ENCODE results near the gene UNCX. TPM values are rescaled to one million over a fixed set of nuclear protein-coding genes. Genes with fewer than 3 reads are reported as not detected.

Gene UNCX
- total and polyA plus RNA-seq, 2 experiments from 2014 or later = not detected

DNA sequence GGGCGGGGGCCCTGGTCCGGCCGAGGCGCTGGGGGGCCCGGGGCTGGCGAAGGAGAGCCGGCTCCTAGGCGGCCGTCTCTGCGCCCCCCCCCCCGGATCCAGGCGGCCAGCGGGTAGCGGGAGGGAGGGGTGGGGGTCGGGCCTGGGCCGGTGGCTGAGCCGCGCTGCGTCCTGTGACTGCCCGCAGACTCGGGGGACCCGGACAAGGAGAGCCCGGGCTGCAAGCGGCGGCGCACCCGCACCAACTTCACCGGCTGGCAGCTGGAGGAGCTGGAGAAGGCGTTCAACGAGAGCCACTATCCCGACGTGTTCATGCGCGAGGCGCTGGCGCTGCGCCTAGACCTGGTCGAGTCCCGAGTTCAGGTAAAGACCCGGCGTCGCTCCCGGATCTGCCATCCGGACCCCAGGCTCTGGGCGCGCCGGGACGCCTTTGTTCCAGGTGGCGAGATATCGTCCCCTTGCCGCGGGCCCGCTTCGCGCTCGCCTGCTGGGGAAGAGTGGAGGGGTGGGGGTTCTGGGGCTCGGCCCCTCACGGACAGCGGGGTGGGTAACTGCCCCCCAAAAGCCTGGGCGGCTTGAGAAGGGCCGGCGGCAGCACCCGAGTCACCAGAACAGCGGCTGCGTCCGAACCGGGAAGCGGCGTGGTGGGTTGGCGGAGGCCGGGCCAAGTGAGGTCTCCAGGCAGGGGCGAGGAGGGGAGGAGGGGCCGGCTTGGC lies 819 bp downstream of the UNCX start (continued):
- TF ChIP-seq, protein P1, sequence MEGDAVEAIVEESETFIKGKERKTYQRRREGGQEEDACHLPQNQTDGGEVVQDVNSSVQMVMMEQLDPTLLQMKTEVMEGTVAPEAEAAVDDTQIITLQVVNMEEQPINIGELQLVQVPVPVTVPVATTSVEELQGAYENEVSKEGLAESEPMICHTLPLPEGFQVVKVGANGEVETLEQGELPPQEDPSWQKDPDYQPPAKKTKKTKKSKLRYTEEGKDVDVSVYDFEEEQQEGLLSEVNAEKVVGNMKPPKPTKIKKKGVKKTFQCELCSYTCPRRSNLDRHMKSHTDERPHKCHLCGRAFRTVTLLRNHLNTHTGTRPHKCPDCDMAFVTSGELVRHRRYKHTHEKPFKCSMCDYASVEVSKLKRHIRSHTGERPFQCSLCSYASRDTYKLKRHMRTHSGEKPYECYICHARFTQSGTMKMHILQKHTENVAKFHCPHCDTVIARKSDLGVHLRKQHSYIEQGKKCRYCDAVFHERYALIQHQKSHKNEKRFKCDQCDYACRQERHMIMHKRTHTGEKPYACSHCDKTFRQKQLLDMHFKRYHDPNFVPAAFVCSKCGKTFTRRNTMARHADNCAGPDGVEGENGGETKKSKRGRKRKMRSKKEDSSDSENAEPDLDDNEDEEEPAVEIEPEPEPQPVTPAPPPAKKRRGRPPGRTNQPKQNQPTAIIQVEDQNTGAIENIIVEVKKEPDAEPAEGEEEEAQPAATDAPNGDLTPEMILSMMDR (conservative IDR thresholded peaks at IDR 0.05; ENCODE audit: low read depth in 2 of 2) = no peak
- no peak for TF ChIP-seq STAT1 (IDR thresholded peaks at IDR 0.05; ENCODE audit: unreplicated experiment)
- TF ChIP-seq ZNF114 (CRISPR knock-in tag; IDR thresholded peaks at IDR 0.05) = no peak
- TF ChIP-seq, protein P2, sequence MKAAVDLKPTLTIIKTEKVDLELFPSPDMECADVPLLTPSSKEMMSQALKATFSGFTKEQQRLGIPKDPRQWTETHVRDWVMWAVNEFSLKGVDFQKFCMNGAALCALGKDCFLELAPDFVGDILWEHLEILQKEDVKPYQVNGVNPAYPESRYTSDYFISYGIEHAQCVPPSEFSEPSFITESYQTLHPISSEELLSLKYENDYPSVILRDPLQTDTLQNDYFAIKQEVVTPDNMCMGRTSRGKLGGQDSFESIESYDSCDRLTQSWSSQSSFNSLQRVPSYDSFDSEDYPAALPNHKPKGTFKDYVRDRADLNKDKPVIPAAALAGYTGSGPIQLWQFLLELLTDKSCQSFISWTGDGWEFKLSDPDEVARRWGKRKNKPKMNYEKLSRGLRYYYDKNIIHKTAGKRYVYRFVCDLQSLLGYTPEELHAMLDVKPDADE (IDR thresholded peaks at IDR 0.05) = no peak

DNA sequence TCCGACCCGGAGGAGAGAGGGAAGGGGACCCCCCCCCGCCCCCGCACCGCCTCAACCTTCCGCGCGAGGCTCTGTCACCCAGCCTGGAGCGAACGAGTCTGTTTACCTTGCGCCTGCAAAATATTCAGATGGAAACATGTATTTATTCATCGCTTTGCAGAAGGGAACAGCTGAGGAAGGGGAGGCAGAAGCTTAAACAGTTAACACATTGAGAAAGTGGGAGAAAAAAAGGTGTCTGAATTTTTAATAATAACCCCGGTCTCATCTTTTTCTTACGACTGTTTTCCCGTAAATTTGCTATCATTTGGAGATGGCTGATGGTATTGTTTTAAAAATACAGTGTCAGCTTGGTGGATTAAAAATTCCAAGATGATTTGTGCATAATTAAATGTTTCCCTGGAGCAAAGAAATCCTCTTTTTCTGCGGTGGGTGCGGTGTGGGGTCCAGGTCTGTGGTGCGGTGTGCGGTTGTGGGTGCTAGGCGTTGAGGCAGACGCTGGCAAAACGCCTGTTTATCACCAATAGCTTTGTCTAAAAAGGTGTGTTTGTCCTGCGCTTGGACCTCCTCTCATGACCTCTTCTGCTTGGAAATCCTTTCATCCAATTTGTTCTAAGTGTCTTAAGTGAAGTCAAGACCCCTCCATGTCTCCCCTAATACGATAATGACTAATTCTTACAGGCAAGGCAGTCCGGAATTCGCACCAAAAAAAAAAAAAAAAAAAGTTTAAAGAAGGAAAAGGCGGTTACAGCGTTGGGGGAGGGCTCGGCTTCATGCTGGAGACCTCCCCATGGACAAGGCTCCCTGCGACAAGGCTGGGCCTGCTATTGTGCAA lies 1.6 kb downstream of the UNCX start:
- peaks cover 36% of the 10 kb centered on the region for H3K4me1 Mint-ChIP-seq
- peaks cover 13% of the 10 kb centered on the region; the same call in 1 of the 2 replicates for H4K20me1 ChIP-seq (replicated peaks; ENCODE audit: insufficient read depth)
- H3K27ac Mint-ChIP-seq = no peak overlapping the region

More for the DNA sequence above, 1.6 kb downstream of the UNCX start:
- H3K27ac ChIP-seq (ENCODE audit: low read depth) = no peak overlapping the region
- no peaks in the 10 kb centered on the region for H3K36me3 ChIP-seq (ENCODE audit: insufficient read depth)
- peak overlapping the region; percentile 80 for H3K4me2 ChIP-seq
- H3K27me3 ChIP-seq (ENCODE audit: insufficient read depth) = peaks cover 88% of the 10 kb centered on the region
- H3F3A ChIP-seq (replicated peaks; ENCODE audit: low read depth) = peaks cover 27% of the 10 kb centered on the region
- Mint-ChIP-seq H3K4me3 (peak overlapping the region; percentile 40), H3K27me3 (ENCODE audit: insufficient read depth, low read depth, poor library complexity) (peaks cover 77% of the 10 kb centered on the region), H3K9me3 (peaks cover 5% of the 10 kb centered on the region), H3K36me3 (ENCODE audit: low read depth) (peaks cover 3% of the 10 kb centered on the region; the same call in 1 of the 3 replicates)
- no peaks in the 10 kb centered on the region for H3K9me2 ChIP-seq (ENCODE audit: insufficient read depth)
- TF ChIP-seq, protein P3, sequence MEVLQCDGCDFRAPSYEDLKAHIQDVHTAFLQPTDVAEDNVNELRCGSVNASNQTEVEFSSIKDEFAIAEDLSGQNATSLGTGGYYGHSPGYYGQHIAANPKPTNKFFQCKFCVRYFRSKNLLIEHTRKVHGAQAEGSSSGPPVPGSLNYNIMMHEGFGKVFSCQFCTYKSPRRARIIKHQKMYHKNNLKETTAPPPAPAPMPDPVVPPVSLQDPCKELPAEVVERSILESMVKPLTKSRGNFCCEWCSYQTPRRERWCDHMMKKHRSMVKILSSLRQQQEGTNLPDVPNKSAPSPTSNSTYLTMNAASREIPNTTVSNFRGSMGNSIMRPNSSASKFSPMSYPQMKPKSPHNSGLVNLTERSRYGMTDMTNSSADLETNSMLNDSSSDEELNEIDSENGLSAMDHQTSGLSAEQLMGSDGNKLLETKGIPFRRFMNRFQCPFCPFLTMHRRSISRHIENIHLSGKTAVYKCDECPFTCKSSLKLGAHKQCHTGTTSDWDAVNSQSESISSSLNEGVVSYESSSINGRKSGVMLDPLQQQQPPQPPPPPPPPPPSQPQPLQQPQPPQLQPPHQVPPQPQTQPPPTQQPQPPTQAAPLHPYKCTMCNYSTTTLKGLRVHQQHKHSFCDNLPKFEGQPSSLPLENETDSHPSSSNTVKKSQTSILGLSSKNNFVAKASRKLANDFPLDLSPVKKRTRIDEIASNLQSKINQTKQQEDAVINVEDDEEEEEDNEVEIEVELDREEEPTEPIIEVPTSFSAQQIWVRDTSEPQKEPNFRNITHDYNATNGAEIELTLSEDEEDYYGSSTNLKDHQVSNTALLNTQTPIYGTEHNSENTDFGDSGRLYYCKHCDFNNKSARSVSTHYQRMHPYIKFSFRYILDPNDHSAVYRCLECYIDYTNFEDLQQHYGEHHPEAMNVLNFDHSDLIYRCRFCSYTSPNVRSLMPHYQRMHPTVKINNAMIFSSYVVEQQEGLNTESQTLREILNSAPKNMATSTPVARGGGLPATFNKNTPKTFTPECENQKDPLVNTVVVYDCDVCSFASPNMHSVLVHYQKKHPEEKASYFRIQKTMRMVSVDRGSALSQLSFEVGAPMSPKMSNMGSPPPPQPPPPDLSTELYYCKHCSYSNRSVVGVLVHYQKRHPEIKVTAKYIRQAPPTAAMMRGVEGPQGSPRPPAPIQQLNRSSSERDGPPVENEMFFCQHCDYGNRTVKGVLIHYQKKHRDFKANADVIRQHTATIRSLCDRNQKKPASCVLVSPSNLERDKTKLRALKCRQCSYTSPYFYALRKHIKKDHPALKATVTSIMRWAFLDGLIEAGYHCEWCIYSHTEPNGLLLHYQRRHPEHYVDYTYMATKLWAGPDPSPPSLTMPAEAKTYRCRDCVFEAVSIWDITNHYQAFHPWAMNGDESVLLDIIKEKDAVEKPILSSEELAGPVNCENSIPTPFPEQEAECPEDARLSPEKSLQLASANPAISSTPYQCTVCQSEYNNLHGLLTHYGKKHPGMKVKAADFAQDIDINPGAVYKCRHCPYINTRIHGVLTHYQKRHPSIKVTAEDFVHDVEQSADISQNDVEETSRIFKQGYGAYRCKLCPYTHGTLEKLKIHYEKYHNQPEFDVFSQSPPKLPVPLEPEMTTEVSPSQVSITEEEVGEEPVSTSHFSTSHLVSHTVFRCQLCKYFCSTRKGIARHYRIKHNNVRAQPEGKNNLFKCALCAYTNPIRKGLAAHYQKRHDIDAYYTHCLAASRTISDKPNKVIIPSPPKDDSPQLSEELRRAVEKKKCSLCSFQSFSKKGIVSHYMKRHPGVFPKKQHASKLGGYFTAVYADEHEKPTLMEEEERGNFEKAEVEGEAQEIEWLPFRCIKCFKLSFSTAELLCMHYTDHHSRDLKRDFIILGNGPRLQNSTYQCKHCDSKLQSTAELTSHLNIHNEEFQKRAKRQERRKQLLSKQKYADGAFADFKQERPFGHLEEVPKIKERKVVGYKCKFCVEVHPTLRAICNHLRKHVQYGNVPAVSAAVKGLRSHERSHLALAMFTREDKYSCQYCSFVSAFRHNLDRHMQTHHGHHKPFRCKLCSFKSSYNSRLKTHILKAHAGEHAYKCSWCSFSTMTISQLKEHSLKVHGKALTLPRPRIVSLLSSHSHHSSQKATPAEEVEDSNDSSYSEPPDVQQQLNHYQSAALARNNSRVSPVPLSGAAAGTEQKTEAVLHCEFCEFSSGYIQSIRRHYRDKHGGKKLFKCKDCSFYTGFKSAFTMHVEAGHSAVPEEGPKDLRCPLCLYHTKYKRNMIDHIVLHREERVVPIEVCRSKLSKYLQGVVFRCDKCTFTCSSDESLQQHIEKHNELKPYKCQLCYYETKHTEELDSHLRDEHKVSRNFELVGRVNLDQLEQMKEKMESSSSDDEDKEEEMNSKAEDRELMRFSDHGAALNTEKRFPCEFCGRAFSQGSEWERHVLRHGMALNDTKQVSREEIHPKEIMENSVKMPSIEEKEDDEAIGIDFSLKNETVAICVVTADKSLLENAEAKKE (CRISPR knock-in tag; IDR thresholded peaks at IDR 0.05) = no peak
- peak; percentile 91 for TF ChIP-seq EZH2 (IDR thresholded peaks at IDR 0.05; ENCODE audit: low read depth, unreplicated experiment)
- no peak overlapping the region for H2AFZ ChIP-seq
- ATAC-seq (no peak), DNase-seq (ENCODE audit: low spot score) (peak; percentile 25)
- peak overlapping the region; percentile 49 for H3K4me3 ChIP-seq
- H3K4me1 ChIP-seq (ENCODE audit: insufficient read depth) = peaks cover 46% of the 10 kb centered on the region
- no peaks in the 10 kb centered on the region for H3K79me2 ChIP-seq (replicated peaks; ENCODE audit: insufficient read depth)
